Astrocyte of the spinal cord (primary cell): ENCODE results near the gene AHI1.

ENCODE experiments used
- DNase-seq: peaks from one replicate; pipeline ENCODE4 v3.0.0; 2011; ENCODE audit warnings: low read depth, low spot score
- H3K4me3 ChIP-seq: 2 replicates; pipeline ENCODE4 v1.5.1; 2011; ENCODE audit warnings: low read depth, mild to moderate bottlenecking, low read length, moderate library complexity
- in situ Hi-C: cut with HindIII; loops from 2 replicates; pipeline ENCODE4 v1.10.0; 2017; ENCODE audit warnings: low sequenced_read_pairs
- TF ChIP-seq, protein P1 (sequence below): IDR thresholded peaks from 2 replicates; pipeline ENCODE4 v1.5.1; 2012; ENCODE audit warnings: low read depth, mild to moderate bottlenecking, low read length, inconsistent platforms

The AHI1 gene

DNA sequence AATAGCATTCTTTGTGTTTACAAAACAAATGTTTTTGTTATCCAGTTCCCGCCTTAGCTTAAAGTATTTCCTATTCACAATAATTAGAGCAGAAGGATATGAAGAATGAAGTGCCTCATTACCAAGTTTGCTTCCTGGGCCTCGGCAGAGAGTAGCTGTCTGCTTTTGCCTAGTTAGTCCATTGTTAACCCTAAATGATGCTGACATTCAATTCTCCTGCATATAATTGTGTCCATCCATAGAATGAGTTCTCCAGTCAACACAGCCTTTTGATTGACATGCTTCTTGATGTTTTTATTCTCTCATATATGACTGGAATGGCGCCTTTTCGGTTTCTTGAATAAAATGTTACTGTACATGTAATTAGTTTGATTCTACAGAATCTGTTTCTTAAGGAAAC, 215.6 kb downstream of the AHI1 start:
- TF ChIP-seq, protein P1, sequence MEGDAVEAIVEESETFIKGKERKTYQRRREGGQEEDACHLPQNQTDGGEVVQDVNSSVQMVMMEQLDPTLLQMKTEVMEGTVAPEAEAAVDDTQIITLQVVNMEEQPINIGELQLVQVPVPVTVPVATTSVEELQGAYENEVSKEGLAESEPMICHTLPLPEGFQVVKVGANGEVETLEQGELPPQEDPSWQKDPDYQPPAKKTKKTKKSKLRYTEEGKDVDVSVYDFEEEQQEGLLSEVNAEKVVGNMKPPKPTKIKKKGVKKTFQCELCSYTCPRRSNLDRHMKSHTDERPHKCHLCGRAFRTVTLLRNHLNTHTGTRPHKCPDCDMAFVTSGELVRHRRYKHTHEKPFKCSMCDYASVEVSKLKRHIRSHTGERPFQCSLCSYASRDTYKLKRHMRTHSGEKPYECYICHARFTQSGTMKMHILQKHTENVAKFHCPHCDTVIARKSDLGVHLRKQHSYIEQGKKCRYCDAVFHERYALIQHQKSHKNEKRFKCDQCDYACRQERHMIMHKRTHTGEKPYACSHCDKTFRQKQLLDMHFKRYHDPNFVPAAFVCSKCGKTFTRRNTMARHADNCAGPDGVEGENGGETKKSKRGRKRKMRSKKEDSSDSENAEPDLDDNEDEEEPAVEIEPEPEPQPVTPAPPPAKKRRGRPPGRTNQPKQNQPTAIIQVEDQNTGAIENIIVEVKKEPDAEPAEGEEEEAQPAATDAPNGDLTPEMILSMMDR: no peak
- in situ Hi-C loops: no loop called here

DNA sequence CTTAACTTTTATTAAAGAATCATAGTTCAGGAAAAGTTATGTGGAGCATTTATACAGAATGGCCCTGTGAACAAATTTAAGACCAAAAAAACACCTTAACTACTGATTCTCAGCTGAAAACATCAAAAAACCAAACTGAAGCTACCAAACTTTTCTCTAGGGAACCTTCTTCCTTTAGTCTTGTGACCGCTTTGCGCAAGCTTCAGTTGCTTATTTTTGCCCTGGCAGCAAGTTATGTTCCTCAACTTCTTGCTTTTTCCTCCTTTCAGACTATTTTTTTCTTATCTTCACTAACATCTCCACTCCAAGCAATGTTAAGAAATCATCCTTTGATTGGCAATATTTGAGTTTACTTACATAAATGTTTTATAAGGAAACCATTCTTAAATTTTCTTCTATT, 216.3 kb downstream of the AHI1 start:
- H3K4me3 ChIP-seq: no peak overlapping the region
- DNase-seq: no peak
- in situ Hi-C loops: no loop called here
- TF ChIP-seq, protein P1: no peak

More for the DNA sequence above, 215.6 kb downstream of the AHI1 start:
- DNase-seq: no peak
- no peak overlapping the region for H3K4me3 ChIP-seq

DNA sequence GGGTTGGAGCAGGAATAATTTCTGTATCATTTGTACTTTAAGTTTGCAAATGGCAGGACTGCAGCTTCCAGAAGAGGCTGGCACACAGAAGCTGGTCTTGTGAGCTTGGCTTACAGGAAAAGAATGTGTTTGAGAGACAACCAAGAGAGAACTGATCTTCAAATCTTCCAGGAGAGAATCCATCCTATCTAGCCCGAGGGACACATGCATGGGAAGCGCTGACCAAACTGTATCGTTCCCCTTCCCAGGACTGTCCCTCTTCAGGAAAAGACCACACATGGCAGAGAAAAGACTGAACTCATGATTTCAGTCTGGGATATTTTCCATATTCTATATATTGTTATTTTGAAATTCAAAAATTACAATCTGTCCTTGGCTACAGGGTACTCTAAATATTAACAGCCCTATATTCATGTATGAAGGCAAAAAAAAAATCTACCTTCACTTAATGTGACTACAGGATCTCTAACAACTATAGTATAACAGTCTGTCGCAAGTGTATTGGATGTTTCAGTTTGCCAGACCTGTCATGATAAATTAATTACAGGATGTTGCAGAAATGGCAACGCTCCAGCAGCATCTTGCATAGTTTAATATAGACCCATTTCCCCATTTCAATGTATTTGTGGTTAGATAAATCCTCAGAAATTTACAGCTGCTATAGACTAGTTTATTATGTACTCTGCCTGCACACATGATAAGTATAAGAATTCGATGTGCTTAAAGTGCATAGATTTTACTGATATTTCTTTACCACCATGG, 217.0 kb downstream of the AHI1 start:
- no peak for DNase-seq
- H3K4me3 ChIP-seq: no peak overlapping the region
- TF ChIP-seq, protein P1: no peak
- in situ Hi-C loops: no loop called here

DNA sequence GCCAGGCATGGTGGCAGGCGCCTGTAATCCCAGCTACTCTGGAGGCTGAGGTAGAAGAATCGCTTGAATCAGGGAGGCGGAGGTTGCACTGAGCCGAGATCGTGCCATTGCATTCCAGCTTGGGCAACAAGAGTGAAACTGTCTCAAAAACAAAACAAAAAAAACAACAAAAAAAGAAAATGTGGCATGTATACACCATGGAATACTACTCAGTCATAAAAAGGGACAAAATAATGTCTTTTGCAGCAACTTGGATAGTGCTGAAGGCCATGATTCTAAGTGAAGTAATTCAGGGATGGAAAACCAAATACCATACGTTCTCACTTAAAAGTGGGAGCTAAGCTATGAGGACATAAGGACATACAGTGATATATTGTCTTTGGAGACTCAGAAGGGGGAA, 220.1 kb downstream of the AHI1 start:
- in situ Hi-C loops: no loop called here
- TF ChIP-seq, protein P1: no peak
- H3K4me3 ChIP-seq: no peak overlapping the region
- no peak for DNase-seq

DNA sequence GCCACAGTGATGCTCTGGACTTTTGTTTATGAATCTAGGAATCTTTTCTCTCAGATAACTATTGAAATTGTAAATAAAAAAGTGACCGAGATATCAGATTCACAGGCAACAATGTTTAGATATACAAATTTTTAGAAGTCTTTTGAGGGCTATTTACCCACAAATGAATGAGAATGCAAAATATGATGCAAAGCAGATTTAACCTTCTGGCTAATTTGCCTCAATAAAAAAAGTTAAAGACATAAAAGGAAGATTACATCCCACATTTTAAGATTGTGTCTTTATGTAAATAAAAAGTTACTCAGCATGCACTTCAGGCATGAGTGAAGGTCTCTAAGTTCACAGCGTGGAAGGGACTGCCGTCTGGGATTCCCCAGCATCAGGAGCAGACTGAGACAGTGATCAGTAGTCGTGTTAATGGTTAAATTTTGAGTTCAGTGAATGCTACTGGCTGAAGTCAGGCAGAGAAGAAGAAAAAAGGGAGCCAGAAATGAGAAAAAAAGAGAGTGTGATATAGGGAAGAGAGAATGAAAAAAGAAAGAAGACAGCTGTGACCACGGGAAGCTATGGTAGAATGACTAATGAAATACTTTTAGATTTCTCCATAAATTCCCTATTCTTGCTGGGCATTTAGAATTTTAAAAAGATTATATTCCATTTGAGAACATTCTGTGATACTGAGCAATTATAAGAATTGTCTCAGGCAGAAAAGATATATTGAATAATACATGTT, 222.8 kb downstream of the AHI1 start:
- TF ChIP-seq, protein P1: no peak
- no peak for DNase-seq
- no peak overlapping the region for H3K4me3 ChIP-seq
- in situ Hi-C loops: no loop called here

- TF ChIP-seq, protein P1: no peak
- H3K4me3 ChIP-seq: no peak overlapping the region
- DNase-seq: no peak
- in situ Hi-C loops: no loop called here
These were observed 225.9 kb downstream of the AHI1 start for GRCh38 chr6:135271626-135272025.
